ENCODE data around the gene DIPK1A.

DNA sequence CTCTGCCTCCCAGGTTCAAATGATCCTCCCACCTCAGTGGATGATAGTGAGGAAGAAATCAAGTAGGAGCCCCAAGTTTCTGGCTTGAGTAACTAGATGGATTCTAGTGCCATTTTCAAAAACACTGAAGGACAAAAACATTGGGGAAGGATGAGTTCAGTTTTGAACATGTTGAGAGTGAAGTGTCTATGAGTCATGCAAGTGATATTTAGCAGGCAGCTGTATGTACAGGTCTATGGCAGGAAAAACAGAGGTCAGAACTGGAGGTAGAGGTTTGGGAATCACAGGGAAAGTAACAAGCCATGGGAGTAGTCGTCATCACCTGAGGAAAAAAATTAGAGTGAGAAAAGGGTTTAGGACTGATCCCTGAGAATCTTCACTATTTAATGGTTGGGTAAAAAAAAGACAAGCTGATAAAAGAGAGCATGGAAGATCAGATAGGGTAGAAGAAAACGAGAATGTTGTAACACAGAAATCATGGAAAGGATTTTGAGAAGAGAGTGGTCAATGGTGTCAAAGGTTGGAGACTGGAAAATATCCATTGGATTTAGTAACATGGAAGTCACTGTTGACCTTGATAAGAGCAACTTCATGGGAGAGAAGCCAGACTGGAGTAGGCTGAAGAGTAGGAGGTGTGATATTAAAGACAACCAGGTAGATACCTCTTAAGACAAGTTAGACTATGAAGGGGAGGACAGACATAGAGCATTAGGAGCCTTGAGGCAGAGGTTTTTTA is 53.1 kb downstream of the DIPK1A start:
- TF ChIP-seq, protein P1, sequence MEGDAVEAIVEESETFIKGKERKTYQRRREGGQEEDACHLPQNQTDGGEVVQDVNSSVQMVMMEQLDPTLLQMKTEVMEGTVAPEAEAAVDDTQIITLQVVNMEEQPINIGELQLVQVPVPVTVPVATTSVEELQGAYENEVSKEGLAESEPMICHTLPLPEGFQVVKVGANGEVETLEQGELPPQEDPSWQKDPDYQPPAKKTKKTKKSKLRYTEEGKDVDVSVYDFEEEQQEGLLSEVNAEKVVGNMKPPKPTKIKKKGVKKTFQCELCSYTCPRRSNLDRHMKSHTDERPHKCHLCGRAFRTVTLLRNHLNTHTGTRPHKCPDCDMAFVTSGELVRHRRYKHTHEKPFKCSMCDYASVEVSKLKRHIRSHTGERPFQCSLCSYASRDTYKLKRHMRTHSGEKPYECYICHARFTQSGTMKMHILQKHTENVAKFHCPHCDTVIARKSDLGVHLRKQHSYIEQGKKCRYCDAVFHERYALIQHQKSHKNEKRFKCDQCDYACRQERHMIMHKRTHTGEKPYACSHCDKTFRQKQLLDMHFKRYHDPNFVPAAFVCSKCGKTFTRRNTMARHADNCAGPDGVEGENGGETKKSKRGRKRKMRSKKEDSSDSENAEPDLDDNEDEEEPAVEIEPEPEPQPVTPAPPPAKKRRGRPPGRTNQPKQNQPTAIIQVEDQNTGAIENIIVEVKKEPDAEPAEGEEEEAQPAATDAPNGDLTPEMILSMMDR (IDR thresholded peaks at IDR 0.05): no peak
- no peak for TF ChIP-seq POLR2A (IDR thresholded peaks at IDR 0.05)
